Measurements from ENCODE around the gene ARHGAP26. TPM values are rescaled to one million over a fixed set of nuclear protein-coding genes. Genes with fewer than 3 reads are reported as not detected.
A peak's percentile ranks its signal among the peaks of the same experiment; 100 is the strongest.

Gene ARHGAP26
- total RNA-seq, 1 donor from 2014 or later, result 8.9 TPM

DNA sequence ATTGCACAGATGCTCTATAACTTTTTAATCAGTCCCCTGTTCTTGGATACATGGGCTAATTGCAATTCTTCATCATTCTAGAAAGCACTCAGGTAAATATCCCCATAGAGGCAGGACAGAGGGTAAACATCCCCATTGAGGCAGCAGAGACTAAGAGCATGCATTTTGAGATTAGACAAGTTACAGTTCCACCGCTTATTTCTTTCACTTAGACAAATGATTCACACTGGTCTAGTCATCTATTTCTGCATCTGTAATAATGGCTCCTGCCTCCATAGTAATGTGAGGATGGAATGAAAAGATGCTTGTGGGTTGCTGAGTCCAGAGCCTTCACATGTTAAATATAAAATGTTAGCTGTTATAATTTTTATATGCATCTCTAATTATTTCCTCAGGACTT lies 276.9 kb downstream of the ARHGAP26 start:
- Mint-ChIP-seq H3K36me3 (no peaks in the 10 kb centered on the region), H3K27me3 (ENCODE audit: low read depth) (no peaks in the 10 kb centered on the region), H3K4me3 (no peak overlapping the region), H3K27ac (no peak overlapping the region), H3K4me1 (peaks cover 20% of the 10 kb centered on the region), H3K9me3 (no peaks in the 10 kb centered on the region)
- TF ChIP-seq, protein P1, sequence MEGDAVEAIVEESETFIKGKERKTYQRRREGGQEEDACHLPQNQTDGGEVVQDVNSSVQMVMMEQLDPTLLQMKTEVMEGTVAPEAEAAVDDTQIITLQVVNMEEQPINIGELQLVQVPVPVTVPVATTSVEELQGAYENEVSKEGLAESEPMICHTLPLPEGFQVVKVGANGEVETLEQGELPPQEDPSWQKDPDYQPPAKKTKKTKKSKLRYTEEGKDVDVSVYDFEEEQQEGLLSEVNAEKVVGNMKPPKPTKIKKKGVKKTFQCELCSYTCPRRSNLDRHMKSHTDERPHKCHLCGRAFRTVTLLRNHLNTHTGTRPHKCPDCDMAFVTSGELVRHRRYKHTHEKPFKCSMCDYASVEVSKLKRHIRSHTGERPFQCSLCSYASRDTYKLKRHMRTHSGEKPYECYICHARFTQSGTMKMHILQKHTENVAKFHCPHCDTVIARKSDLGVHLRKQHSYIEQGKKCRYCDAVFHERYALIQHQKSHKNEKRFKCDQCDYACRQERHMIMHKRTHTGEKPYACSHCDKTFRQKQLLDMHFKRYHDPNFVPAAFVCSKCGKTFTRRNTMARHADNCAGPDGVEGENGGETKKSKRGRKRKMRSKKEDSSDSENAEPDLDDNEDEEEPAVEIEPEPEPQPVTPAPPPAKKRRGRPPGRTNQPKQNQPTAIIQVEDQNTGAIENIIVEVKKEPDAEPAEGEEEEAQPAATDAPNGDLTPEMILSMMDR (IDR thresholded peaks at IDR 0.05; ENCODE audit: unreplicated experiment), result no peak
- no peak for DNase-seq (ENCODE audit: low spot score in 2 of 2, unreplicated experiment in 2 of 2)

DNA sequence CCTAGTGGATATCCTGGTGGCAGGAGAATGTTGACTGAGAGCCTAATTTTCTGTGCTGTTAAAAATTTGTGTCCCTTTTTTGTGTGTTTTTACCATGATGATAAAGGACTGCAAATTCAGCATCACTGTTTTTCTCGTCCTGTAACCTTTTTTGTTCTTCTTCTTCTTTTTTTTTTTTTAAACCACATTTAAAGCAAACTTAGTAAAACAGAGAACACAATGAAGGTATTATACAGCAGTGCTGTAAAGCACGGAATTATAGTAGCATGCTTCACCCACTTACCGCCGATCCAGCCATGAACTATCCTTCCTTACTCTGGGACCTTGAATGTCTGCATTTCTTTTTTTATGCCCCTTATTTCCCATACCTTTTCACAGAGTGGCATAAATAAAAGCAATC lies 280.0 kb downstream of the ARHGAP26 start:
- no peak overlapping the region for H3K27ac Mint-ChIP-seq
- H3K4me3 Mint-ChIP-seq, result no peak overlapping the region
- H3K36me3 Mint-ChIP-seq, result no peaks in the 10 kb centered on the region
- no peaks in the 10 kb centered on the region for H3K27me3 Mint-ChIP-seq (ENCODE audit: low read depth)
- no peak for DNase-seq (ENCODE audit: low spot score in 2 of 2, unreplicated experiment in 2 of 2)
- H3K4me1 Mint-ChIP-seq, result peaks cover 36% of the 10 kb centered on the region
- TF ChIP-seq, protein P1 (IDR thresholded peaks at IDR 0.05; ENCODE audit: unreplicated experiment), result no peak
- peaks cover 3% of the 10 kb centered on the region for H3K9me3 Mint-ChIP-seq

DNA sequence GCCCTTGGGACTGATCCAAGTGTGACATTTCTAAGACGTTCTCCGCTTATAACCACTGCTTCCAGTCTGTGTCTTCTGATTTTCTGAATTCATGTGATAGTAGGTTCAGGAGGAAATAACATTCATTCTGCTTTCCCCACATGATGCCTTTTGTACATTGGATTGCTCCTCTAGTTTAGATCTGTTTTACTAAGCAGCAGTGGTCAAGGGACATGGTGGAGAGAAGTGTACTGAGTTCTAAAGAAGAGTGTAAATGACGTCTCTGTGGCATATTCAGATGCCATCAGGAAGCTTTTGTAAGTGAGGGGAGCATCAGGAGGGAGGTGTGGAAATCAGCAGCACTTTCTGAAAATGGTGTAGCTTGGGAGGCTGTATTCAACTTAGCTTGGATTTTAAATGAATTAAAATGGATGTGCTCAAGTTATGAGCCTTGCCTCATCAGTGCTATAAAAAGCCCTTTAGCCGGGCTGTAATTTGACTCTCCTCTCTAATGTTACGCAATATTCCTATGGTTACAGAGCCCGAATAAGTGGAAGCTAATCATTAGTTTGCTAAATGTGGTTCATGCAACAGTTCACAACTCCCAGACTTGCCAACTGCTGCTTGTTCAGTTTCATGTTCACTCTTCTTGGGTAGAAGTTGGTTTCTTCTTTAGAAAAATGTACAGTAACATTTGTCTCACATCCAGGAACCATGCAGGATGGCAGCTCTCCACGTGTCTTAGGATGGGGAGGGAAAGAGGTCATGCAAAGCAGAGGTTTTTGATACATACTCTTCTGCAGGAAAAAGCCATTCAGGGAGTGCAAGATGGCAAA lies 281.3 kb downstream of the ARHGAP26 start:
- Mint-ChIP-seq H3K4me3 (no peak overlapping the region), H3K27me3 (ENCODE audit: low read depth) (no peaks in the 10 kb centered on the region), H3K36me3 (no peaks in the 10 kb centered on the region), H3K27ac (peak overlapping the region; percentile 32), H3K4me1 (peaks cover 44% of the 10 kb centered on the region), H3K9me3 (peaks cover 3% of the 10 kb centered on the region)
- DNase-seq (ENCODE audit: low spot score in 2 of 2, unreplicated experiment in 2 of 2), result no peak
- TF ChIP-seq, protein P1 (IDR thresholded peaks at IDR 0.05; ENCODE audit: unreplicated experiment), result no peak

DNA sequence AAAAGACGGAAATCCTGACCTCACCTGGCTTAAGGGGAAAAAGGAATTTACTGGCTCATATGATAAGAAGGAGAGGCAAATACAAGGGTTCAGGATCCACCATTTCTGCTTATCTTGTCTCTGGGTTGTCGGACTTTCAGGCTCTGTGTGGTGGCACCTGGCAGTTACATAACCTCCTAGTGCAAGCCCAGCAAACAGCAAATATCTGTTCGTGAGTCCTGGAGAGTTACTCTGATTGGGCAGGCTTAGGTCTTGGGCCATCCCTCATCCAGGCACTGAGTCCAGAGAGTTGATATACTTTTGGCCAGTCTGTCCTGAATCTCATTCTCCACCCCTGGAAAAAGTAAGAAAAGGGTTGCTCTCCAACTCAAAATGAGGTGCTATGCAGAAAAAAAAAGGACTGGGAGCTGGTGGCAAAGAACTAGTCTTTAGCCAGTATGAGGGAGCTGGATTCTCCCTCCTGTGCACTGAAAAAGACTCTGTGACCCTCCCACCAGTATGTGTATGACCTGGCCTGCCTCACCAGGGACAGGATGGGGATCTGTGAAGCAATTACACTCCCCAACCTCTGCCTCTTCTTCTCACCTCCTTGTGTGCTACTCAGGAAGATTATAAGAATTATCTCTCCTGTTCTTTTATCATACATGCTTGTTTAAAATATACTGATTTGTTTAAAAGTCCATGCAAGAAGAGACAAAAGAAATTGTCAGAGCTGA lies 282.9 kb downstream of the ARHGAP26 start:
- Mint-ChIP-seq H3K27ac (no peak overlapping the region), H3K9me3 (peaks cover 3% of the 10 kb centered on the region), H3K27me3 (ENCODE audit: low read depth) (no peaks in the 10 kb centered on the region), H3K36me3 (no peaks in the 10 kb centered on the region), H3K4me3 (no peak overlapping the region), H3K4me1 (peaks cover 51% of the 10 kb centered on the region)
- DNase-seq (ENCODE audit: low spot score in 2 of 2, unreplicated experiment in 2 of 2), result no peak
- TF ChIP-seq, protein P1 (IDR thresholded peaks at IDR 0.05; ENCODE audit: unreplicated experiment), result no peak

DNA sequence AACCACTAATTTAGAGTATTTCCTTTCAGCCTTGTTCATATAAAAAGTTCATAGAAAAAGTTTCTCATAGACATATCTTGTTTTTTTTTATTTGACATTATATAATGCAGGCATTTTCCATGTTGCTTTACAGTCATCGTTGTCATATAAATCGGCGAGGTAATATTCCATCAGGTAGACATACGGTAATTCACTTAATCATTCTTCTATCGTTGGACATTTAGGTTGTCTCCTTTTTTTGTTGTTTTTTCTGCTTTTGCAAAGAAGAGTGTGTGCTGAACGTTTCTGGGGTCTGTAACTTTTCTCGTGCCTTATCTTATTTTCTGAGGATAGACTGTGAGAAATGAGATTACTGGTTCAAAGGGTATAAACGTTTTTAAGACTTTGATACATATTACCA lies 283.6 kb downstream of the ARHGAP26 start:
- no peak overlapping the region for H3K27ac Mint-ChIP-seq
- TF ChIP-seq, protein P1 (IDR thresholded peaks at IDR 0.05; ENCODE audit: unreplicated experiment), result no peak
- no peaks in the 10 kb centered on the region for H3K27me3 Mint-ChIP-seq (ENCODE audit: low read depth)
- no peaks in the 10 kb centered on the region for H3K36me3 Mint-ChIP-seq
- DNase-seq (ENCODE audit: low spot score in 2 of 2, unreplicated experiment in 2 of 2), result no peak
- H3K4me1 Mint-ChIP-seq, result peaks cover 51% of the 10 kb centered on the region
- peaks cover 3% of the 10 kb centered on the region for H3K9me3 Mint-ChIP-seq
- no peak overlapping the region for H3K4me3 Mint-ChIP-seq

Measured in mesothelial cell of epicardium (in vitro differentiated cells).